ENCODE measurements around the gene PLXNA2. TPM values are rescaled to one million over a fixed set of nuclear protein-coding genes. Genes with fewer than 3 reads are reported as not detected.

Gene PLXNA2
- total and polyA plus RNA-seq, 2 donors (not counting 1 experiment from before 2014, with no cell fraction given): 0.31 to 1.2 TPM

- Histone ChIP-seq H3K36me3 (replicated peaks in 1 of 2; ENCODE audit: control extremely low read depth in 1 of 2, control insufficient read depth in 1 of 2, extremely low read depth in 1 of 2, insufficient read depth in 2 of 2, low read length in 1 of 2) (no peaks in the 10 kb centered on the region), H3K9ac (ENCODE audit: low read length) (no peak overlapping the region), H4K20me1 (ENCODE audit: control insufficient read depth, insufficient read depth, low read length, poor library complexity, severe bottlenecking) (no peaks in the 10 kb centered on the region), H3K4me1 (ENCODE audit: control insufficient read depth in 2 of 2, insufficient read depth in 2 of 2, low read length in 2 of 2) (no peaks in the 10 kb centered on the region), H3K79me2 (ENCODE audit: control insufficient read depth, insufficient read depth, low read length) (no peaks in the 10 kb centered on the region), H2AFZ (ENCODE audit: insufficient read depth, low read depth, low read length, poor library complexity, severe bottlenecking) (no peak overlapping the region), H3K4me3 (ENCODE audit: control extremely low read depth in 1 of 5, extremely low read depth in 1 of 5, insufficient read depth in 1 of 5, low read depth in 2 of 5, low read length in 4 of 5) (no peak overlapping the region), H3K27me3 (replicated peaks in 1 of 4; ENCODE audit: control extremely low read depth in 1 of 4, control insufficient read depth in 3 of 4, insufficient read depth in 4 of 4, low read length in 3 of 4) (no peaks in the 10 kb centered on the region), H3K9me3 (ENCODE audit: control extremely low read depth in 1 of 3, control insufficient read depth in 2 of 3, insufficient read depth in 1 of 3, low read length in 2 of 3) (no peaks in the 10 kb centered on the region), H3K4me2 (replicated peaks; ENCODE audit: low read depth, low read length, poor library complexity, severe bottlenecking) (no peak overlapping the region), H3K27ac (ENCODE audit: low read length in 2 of 2) (no peak overlapping the region)
- ATAC-seq (ENCODE audit: low read depth) (no peak), DNase-seq (no peak)
- Mint-ChIP-seq H3K4me1 (no peaks in the 10 kb centered on the region), H3K4me3 (no peak overlapping the region), H3K9me3 (ENCODE audit: insufficient read depth) (no peaks in the 10 kb centered on the region), H3K27me3 (peaks cover 19% of the 10 kb centered on the region), H3K27ac (no peak overlapping the region)
- intact Hi-C loops (cut with micrococcal nuclease): no loop called here
- ChIA-PET POLR2A (no interaction called here), CTCF (interaction anchor here (1.3 kb wide), 1 partner anchor 252 kb away, joined by 4 read pairs; no protein-coding TSS in a partner anchor)
- TF ChIP-seq CTCF (IDR thresholded peaks at IDR 0.05) (no peak), EZH2 (IDR thresholded peaks at IDR 0.05; ENCODE audit: borderline replicate concordance, insufficient read depth, low read depth, low read length, poor library complexity, severe bottlenecking) (no peak)
- WGBS (ENCODE audit: insufficient coverage): 88% methylated on average over 4 of the region's 5 CpGs
These were observed 250.4 kb downstream of the PLXNA2 start for GRCh38 chr1:207993477-207994445.

- H3K79me2 ChIP-seq (ENCODE audit: control insufficient read depth, insufficient read depth, low read length): no peaks in the 10 kb centered on the region
- H3K4me3 ChIP-seq (ENCODE audit: control extremely low read depth in 1 of 5, extremely low read depth in 1 of 5, insufficient read depth in 1 of 5, low read depth in 2 of 5, low read length in 4 of 5): no peak overlapping the region
- no peaks in the 10 kb centered on the region for H3K4me1 ChIP-seq (ENCODE audit: control insufficient read depth in 2 of 2, insufficient read depth in 2 of 2, low read length in 2 of 2)
- no peaks in the 10 kb centered on the region for H3K27me3 ChIP-seq (replicated peaks in 1 of 4; ENCODE audit: control extremely low read depth in 1 of 4, control insufficient read depth in 3 of 4, insufficient read depth in 4 of 4, low read length in 3 of 4)
- H4K20me1 ChIP-seq (ENCODE audit: control insufficient read depth, insufficient read depth, low read length, poor library complexity, severe bottlenecking): no peaks in the 10 kb centered on the region
- Mint-ChIP-seq H3K27ac (no peak overlapping the region), H3K4me3 (no peak overlapping the region), H3K9me3 (ENCODE audit: insufficient read depth) (no peaks in the 10 kb centered on the region), H3K27me3 (peaks cover 25% of the 10 kb centered on the region), H3K4me1 (no peaks in the 10 kb centered on the region)
- TF ChIP-seq CTCF (IDR thresholded peaks at IDR 0.05): no peak
- TF ChIP-seq EZH2 (IDR thresholded peaks at IDR 0.05; ENCODE audit: borderline replicate concordance, insufficient read depth, low read depth, low read length, poor library complexity, severe bottlenecking): no peak
- H2AFZ ChIP-seq (ENCODE audit: insufficient read depth, low read depth, low read length, poor library complexity, severe bottlenecking): no peak overlapping the region
- H3K36me3 ChIP-seq (replicated peaks in 1 of 2; ENCODE audit: control extremely low read depth in 1 of 2, control insufficient read depth in 1 of 2, extremely low read depth in 1 of 2, insufficient read depth in 2 of 2, low read length in 1 of 2): no peaks in the 10 kb centered on the region
- ChIA-PET POLR2A (no interaction called here), CTCF (interaction anchor here (1.3 kb wide), 1 partner anchor 253 kb away, joined by 4 read pairs; no protein-coding TSS in a partner anchor)
- H3K4me2 ChIP-seq (replicated peaks; ENCODE audit: low read depth, low read length, poor library complexity, severe bottlenecking): no peak overlapping the region
- no peaks in the 10 kb centered on the region for H3K9me3 ChIP-seq (ENCODE audit: control extremely low read depth in 1 of 3, control insufficient read depth in 2 of 3, insufficient read depth in 1 of 3, low read length in 2 of 3)
- H3K9ac ChIP-seq (ENCODE audit: low read length): no peak overlapping the region
- DNase-seq (no peak), ATAC-seq (ENCODE audit: low read depth) (no peak)
- no CpG with 5 or more reads among the region's 5 CpGs for WGBS (ENCODE audit: insufficient coverage)
- no peak overlapping the region for H3K27ac ChIP-seq (ENCODE audit: low read length in 2 of 2)
- intact Hi-C loops (cut with micrococcal nuclease): no loop called here
These were observed 251.4 kb downstream of the PLXNA2 start for GRCh38 chr1:207992677-207993236.
